Measurements from ENCODE around the gene RAB10. TPM values are rescaled to one million over a fixed set of nuclear protein-coding genes. Genes with fewer than 3 reads are reported as not detected.

The RAB10 gene
- total and polyA plus RNA-seq, 9 of the 15 experiments (the other 6 are each of a cell fraction or from before 2014, with no cell fraction given): 25.1 to 214 (median 157) TPM

GRCh38 chr2:26075173-26075572 is 41.3 kb downstream of the RAB10 start (continued):
- TF ChIP-seq SOX6 (IDR thresholded peaks at IDR 0.05) (peak; percentile 19; the same call in 1 of the 2 replicates), DACH1 (IDR thresholded peaks at IDR 0.05; ENCODE audit: partially characterized antibody) (peak; percentile 46), HDAC8 (tag; IDR thresholded peaks at IDR 0.05) (no peak)
- TF ChIP-seq, protein P1, sequence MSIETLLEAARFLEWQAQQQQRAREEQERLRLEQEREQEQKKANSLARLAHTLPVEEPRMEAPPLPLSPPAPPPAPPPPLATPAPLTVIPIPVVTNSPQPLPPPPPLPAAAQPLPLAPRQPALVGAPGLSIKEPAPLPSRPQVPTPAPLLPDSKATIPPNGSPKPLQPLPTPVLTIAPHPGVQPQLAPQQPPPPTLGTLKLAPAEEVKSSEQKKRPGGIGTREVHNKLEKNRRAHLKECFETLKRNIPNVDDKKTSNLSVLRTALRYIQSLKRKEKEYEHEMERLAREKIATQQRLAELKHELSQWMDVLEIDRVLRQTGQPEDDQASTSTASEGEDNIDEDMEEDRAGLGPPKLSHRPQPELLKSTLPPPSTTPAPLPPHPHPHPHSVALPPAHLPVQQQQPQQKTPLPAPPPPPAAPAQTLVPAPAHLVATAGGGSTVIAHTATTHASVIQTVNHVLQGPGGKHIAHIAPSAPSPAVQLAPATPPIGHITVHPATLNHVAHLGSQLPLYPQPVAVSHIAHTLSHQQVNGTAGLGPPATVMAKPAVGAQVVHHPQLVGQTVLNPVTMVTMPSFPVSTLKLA (conservative IDR thresholded peaks at IDR 0.05): 0 out of 4 replicates have a peak, but pooled peaks of 1 of the 2 experiments have one; percentile 18
- TF ChIP-seq, protein P2, sequence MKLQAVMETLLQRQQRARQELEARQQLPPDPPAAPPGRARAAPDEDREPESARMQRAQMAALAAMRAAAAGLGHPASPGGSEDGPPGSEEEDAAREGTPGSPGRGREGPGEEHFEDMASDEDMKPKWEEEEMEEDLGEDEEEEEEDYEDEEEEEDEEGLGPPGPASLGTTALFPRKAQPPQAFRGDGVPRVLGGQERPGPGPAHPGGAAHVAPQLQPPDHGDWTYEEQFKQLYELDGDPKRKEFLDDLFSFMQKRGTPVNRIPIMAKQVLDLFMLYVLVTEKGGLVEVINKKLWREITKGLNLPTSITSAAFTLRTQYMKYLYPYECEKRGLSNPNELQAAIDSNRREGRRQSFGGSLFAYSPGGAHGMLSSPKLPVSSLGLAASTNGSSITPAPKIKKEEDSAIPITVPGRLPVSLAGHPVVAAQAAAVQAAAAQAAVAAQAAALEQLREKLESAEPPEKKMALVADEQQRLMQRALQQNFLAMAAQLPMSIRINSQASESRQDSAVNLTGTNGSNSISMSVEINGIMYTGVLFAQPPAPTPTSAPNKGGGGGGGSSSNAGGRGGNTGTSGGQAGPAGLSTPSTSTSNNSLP (IDR thresholded peaks at IDR 0.05; ENCODE audit: borderline replicate concordance, low read depth, low read length): peak; percentile 35; the same call in 1 of the 2 replicates

GRCh38 chr2:26076001-26076587 is 42.2 kb downstream of the RAB10 start:
- peak overlapping the region; percentile 55; the same call in 1 of the 2 replicates for H3K4me2 ChIP-seq (ENCODE audit: insufficient read depth, low read length)
- POLR2A ChIA-PET: interaction anchor here (1.0 to 1.7 kb wide), 3 partner anchors 12 to 34 kb away, joined by 3 to 7 read pairs (median 4); no protein-coding TSS in a partner anchor
- intact Hi-C loops (cut with micrococcal nuclease): no loop called here
- H3K79me2 ChIP-seq (ENCODE audit: control insufficient read depth, insufficient read depth, low read length): peaks cover 100% of the 10 kb centered on the region
- H3K9ac ChIP-seq (ENCODE audit: insufficient read depth in 1 of 2, low read depth in 2 of 2, low read length in 2 of 2): peak overlapping the region in 1 of 2 experiments; percentile 50; a peak in 1 of 4 replicates
- BruUV-seq (replicated peaks): no TSS peak
- no peaks in the 10 kb centered on the region for H3K9me1 ChIP-seq (ENCODE audit: control insufficient read depth, insufficient read depth, low read length)
- H3K36me3 ChIP-seq (ENCODE audit: control insufficient read depth, insufficient read depth, low read length): peaks cover 28% of the 10 kb centered on the region
- H4K20me1 ChIP-seq (replicated peaks; ENCODE audit: control insufficient read depth, insufficient read depth, low read length): 0 out of 2 replicates have a peak, but pooled peaks cover 2% of the 10 kb centered on the region
- peaks cover 17 to 48% of the 10 kb centered on the region in 2 experiments for H3K4me1 ChIP-seq (replicated peaks in 1 of 2; ENCODE audit: control insufficient read depth in 2 of 2, insufficient read depth in 2 of 2, low read length in 2 of 2)
- ATAC-seq (peak; percentile 7; the same call in 1 of the 3 replicates), DNase-seq (ENCODE audit: extremely low read depth in 1 of 4, low spot score in 3 of 4) (no peak), FAIRE-seq (no peak)
- TF ChIP-seq XRCC5 (IDR thresholded peaks at IDR 0.05; ENCODE audit: low read depth, low read length) (no peak), ELF2 (CRISPR knock-in tag; IDR thresholded peaks at IDR 0.05) (no peak), NR2F6 (CRISPR knock-in tag; IDR thresholded peaks at IDR 0.05) (no peak), ZNF232 (CRISPR knock-in tag; IDR thresholded peaks at IDR 0.05) (peak; percentile 84; the same call in 1 of the 2 replicates)
- CTCF ChIA-PET (ENCODE audit: low intra/inter-chr PET ratio): interaction anchor here (0.6 kb wide), 1 partner anchor 225 kb away, joined by 3 read pairs; no protein-coding TSS in a partner anchor
- peak overlapping the region; percentile 65 for H3K27ac ChIP-seq (ENCODE audit: extremely low read depth, low read depth, low read length)
- no peaks in the 10 kb centered on the region for H3K27me3 ChIP-seq (ENCODE audit: control insufficient read depth in 2 of 2, insufficient read depth in 2 of 2, low read length in 2 of 2)
- WGBS (ENCODE audit: insufficient coverage, low coverage, missing lambda C conversion rate): 100% methylated on average over 1 of the region's 1 CpG
- in situ Hi-C loops (cut with MboI): no loop called here
- peaks cover 14% of the 10 kb centered on the region for H3K9me3 ChIP-seq (replicated peaks; ENCODE audit: control insufficient read depth, insufficient read depth, low read depth, low read length)
- H3K4me3 ChIP-seq: no peak overlapping the region
- H2AFZ ChIP-seq (ENCODE audit: low read depth, low read length): no peak overlapping the region
